GM10266 (cell line): ENCODE measurements around the gene TBC1D22B.

Experiments
- DNase-seq: peaks from one replicate; pipeline ENCODE4 v3.0.0; 2012; ENCODE audit errors: extremely low spot score
- CTCF ChIP-seq: IDR thresholded peaks from 2 replicates; pipeline ENCODE4 v1.5.1; 2012; ENCODE audit warnings: mild to moderate bottlenecking, low read depth; ENCODE audit not compliant: control insufficient read depth, insufficient read depth; ENCODE audit errors: missing control alignments

TBC1D22B gene

GRCh38 chr6:37309046-37309445, 51.5 kb downstream of the TBC1D22B start:
- DNase-seq = no peak
- no peak for TF ChIP-seq CTCF

GRCh38 chr6:37309692-37310091, 52.1 kb downstream of the TBC1D22B start:
- DNase-seq = no peak
- no peak for TF ChIP-seq CTCF

GRCh38 chr6:37310966-37311365, 53.4 kb downstream of the TBC1D22B start:
- no peak for DNase-seq
- TF ChIP-seq CTCF = no peak

GRCh38 chr6:37311741-37312473, 54.3 kb downstream of the TBC1D22B start:
- no peak for DNase-seq
- no peak for TF ChIP-seq CTCF

GRCh38 chr6:37313723-37314486, 56.3 kb downstream of the TBC1D22B start:
- no peak for TF ChIP-seq CTCF
- no peak for DNase-seq

GRCh38 chr6:37314487-37315156, 57.0 kb downstream of the TBC1D22B start:
- peak; percentile 49 for DNase-seq
- TF ChIP-seq CTCF = peak; percentile 66
